Cardiac muscle cell (in vitro differentiated cells and primary cell): ENCODE measurements around the gene SLC17A3. TPM values are rescaled to one million over a fixed set of nuclear protein-coding genes. Genes with fewer than 3 reads are reported as not detected.

Experiments used
- DNase-seq, 2 donors: peaks; one replicate each; pipeline versions ENCODE4 v3.0.0 to v3.0.0-alpha.2; 2010 to 2017; ENCODE audit warnings: low read depth in 1 of 2, low spot score in 1 of 2
- H3K27ac ChIP-seq: fragments of 200-600 bp; sonication (generic); 2 replicates; pipeline ENCODE4 v1.5.1; 2016
- H3K27me3 ChIP-seq: fragments of 200-600 bp; sonication (generic); 2 replicates; pipeline ENCODE4 v1.6.0; 2016; ENCODE audit warnings: control low read depth
- H3K36me3 ChIP-seq: fragments of 200-600 bp; sonication (generic); 2 replicates; pipeline ENCODE4 v1.5.1; 2016; ENCODE audit warnings: control low read depth
- H3K4me1 ChIP-seq: fragments of 200-600 bp; sonication (generic); 2 replicates; pipeline ENCODE4 v1.8.1; 2017; ENCODE audit warnings: low read depth, mild to moderate bottlenecking, mixed run types
- H3K4me3 ChIP-seq: fragments of 200-600 bp; sonication (generic); 2 replicates; pipeline ENCODE4 v1.5.1; 2016; ENCODE audit warnings: mild to moderate bottlenecking
- H3K9me3 ChIP-seq: fragments of 200-600 bp; sonication (generic); 2 replicates; pipeline ENCODE4 v1.5.1; 2017; ENCODE audit warnings: low read depth, mild to moderate bottlenecking, control low read depth
- polyA plus RNA-seq: library from polyadenylated mRNA; unstranded; fragments of >200 nt; fragmentation: Nextera tagmentation; extraction: Ambion mirVana; gene quantifications from 2 replicates; pipeline ENCODE4 v1.2.1, GENCODE V29; 2016
- total RNA-seq: library from RNA; depleted of rRNA; stranded (reverse); fragments of >200 nt; gene quantifications from 2 replicates; pipeline ENCODE4 v1.2.3, GENCODE V29; 2016
- TF ChIP-seq, protein P1 (sequence below): IDR thresholded peaks from 2 replicates; pipeline ENCODE4 v1.5.1; 2012; ENCODE audit warnings: low read depth, mild to moderate bottlenecking, low read length

Gene SLC17A3
- total and polyA plus RNA-seq, 2 experiments from 2014 or later: not detected

DNA sequence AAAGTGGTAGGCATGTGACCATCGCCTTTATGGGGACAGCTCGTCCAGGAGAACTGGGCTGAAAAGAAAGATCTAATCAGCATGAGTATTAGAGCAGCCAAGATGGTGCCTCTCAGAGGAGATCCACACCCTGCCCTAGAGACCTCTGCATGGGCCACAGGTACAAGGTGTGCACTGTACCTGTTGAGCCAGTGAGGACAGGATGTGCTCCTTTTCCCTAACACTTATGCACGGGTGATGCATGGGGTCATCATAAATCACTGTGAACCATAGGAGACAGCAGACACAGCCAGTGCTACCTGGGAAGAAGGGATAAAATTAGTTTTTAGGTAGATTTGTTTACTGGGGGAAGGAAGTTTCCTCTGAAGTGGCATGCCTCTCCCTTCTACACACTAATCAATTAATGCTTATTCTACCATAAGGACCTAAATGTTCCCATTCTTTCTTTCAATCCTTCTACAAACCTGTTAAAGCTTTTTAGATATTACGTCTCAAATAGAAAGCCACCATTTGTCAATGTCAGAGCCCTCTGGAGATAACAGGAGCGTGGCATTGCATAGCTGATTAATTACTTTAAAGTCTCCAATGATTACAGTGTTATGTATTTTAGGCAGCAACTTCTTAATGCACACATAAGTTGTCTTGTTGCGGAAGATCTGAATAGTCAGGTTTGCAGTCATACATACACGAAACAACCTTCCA, 42.9 kb upstream of the SLC17A3 start:
- no peaks in the 10 kb centered on the region for H3K9me3 ChIP-seq
- no peaks in the 10 kb centered on the region for H3K27me3 ChIP-seq
- no peak for DNase-seq
- no peaks in the 10 kb centered on the region for H3K36me3 ChIP-seq
- TF ChIP-seq, protein P1, sequence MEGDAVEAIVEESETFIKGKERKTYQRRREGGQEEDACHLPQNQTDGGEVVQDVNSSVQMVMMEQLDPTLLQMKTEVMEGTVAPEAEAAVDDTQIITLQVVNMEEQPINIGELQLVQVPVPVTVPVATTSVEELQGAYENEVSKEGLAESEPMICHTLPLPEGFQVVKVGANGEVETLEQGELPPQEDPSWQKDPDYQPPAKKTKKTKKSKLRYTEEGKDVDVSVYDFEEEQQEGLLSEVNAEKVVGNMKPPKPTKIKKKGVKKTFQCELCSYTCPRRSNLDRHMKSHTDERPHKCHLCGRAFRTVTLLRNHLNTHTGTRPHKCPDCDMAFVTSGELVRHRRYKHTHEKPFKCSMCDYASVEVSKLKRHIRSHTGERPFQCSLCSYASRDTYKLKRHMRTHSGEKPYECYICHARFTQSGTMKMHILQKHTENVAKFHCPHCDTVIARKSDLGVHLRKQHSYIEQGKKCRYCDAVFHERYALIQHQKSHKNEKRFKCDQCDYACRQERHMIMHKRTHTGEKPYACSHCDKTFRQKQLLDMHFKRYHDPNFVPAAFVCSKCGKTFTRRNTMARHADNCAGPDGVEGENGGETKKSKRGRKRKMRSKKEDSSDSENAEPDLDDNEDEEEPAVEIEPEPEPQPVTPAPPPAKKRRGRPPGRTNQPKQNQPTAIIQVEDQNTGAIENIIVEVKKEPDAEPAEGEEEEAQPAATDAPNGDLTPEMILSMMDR: no peak
- H3K4me1 ChIP-seq: no peaks in the 10 kb centered on the region
- H3K27ac ChIP-seq: no peak overlapping the region
- no peak overlapping the region for H3K4me3 ChIP-seq

DNA sequence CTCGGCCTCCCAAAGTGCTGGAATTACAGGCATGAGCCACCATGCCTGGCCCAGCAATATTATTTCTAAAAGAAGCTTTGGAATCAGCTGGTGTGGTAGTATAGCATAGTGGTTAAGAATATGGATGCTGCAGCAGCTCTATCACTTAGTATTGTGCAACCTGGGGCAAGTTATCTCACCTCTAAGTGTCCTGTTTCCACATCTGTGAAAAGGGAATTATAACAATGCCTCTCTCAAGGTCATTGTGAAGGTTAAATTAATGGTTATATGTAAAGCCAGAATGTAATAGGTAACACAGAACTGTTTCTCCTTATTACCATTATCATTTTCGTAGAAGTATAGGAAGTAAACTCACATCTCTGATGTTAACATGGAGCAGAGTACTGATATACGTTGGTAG, 42.3 kb upstream of the SLC17A3 start:
- H3K4me1 ChIP-seq: no peaks in the 10 kb centered on the region
- no peak overlapping the region for H3K4me3 ChIP-seq
- H3K27me3 ChIP-seq: no peaks in the 10 kb centered on the region
- no peaks in the 10 kb centered on the region for H3K9me3 ChIP-seq
- no peak for DNase-seq
- no peak overlapping the region for H3K27ac ChIP-seq
- H3K36me3 ChIP-seq: no peaks in the 10 kb centered on the region
- TF ChIP-seq, protein P1: no peak

DNA sequence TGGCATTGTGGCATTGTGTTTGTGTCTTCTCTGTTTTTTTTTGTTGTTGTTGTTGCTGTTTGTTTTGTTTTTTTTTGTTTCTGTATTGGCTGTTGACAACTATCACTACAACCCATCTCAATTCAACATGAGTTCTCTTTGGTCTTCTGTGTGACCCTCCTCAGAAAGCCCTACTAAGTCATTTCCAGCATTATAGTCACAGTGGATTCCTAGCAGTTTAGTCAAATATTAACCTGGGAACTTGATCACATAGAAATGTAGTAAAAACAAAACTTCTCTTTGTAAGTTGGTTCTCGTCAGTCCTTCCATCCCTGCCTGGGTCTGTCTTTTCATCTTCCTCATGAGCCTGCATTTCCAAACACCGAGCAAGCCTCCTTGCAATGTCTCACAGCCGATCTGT, 39.7 kb upstream of the SLC17A3 start:
- Histone ChIP-seq H3K27ac (no peak overlapping the region), H3K27me3 (peaks cover 2% of the 10 kb centered on the region), H3K36me3 (no peaks in the 10 kb centered on the region), H3K4me1 (no peaks in the 10 kb centered on the region), H3K4me3 (no peak overlapping the region), H3K9me3 (no peaks in the 10 kb centered on the region)
- DNase-seq: no peak
- TF ChIP-seq, protein P1: no peak

DNA sequence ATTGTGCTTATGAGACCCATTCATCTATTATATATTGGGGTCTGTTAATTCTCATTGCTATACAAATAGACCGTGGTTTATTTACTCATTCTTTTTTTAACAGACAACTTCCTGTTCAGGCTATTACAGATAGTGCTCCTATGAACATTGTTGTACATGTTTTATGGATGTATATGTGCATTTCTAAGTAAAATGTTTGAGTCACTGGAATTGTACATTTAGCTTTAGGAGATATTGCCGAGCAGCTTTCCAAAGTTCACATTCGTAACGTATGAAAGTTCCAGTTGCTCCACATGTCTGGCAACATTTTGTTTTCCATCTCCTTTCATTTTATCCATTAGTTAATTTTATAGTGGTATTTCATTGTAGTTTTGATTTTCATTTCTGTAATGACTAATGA, 37.3 kb upstream of the SLC17A3 start:
- H3K27me3 ChIP-seq: peaks cover 14% of the 10 kb centered on the region
- no peaks in the 10 kb centered on the region for H3K4me1 ChIP-seq
- no peak overlapping the region for H3K27ac ChIP-seq
- no peaks in the 10 kb centered on the region for H3K36me3 ChIP-seq
- H3K9me3 ChIP-seq: no peaks in the 10 kb centered on the region
- TF ChIP-seq, protein P1: no peak
- DNase-seq: no peak
- no peak overlapping the region for H3K4me3 ChIP-seq

DNA sequence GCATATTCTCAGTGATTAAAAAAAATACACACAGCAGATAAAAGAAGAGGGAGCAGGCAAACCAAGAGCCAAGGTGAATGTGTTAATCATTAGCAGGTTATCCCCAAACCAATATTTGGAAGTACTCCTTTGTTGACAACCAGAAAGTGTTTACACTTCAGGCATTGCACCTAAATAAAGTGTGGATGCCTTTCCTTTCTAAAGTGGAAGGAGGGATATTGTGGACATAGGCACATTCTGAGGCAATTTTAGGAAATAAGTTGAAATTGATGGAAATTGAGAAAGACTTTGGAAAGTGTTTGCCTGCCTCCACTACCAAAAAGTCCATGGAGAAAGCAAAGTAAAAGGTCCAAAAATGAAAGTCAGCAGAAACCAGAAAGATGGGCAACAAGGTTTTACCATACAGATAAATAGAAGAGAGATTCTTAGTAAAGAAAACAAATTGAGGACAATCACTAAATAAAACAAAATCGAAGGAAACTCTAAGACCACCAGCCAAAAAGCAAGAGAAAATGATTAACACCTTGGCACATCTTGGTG, 33.5 kb upstream of the SLC17A3 start:
- Histone ChIP-seq H3K4me3 (no peak overlapping the region), H3K4me1 (no peaks in the 10 kb centered on the region), H3K27ac (no peak overlapping the region), H3K27me3 (peaks cover 27% of the 10 kb centered on the region), H3K36me3 (no peaks in the 10 kb centered on the region), H3K9me3 (no peaks in the 10 kb centered on the region)
- DNase-seq: no peak
- TF ChIP-seq, protein P1: no peak
